ENCODE measurements around the gene CD302.

GRCh38 chr2:159776321-159776720 is 21.7 kb downstream of the CD302 start:
- TF ChIP-seq CTCF (IDR thresholded peaks at IDR 0.05) (no peak), EZH2 (IDR thresholded peaks at IDR 0.05; ENCODE audit: borderline replicate concordance, insufficient read depth, low read depth, low read length, poor library complexity, severe bottlenecking) (no peak)
